Mesodermal cell (in vitro differentiated cells): ENCODE measurements around the gene PLOD3.

Experiments used
- H3K27ac ChIP-seq: 2 replicates; pipeline ENCODE4 v1.7.0; 2013; ENCODE audit warnings: mild to moderate bottlenecking, low read depth, low read length, moderate library complexity; ENCODE audit not compliant: severe bottlenecking
- H3K36me3 ChIP-seq: 2 replicates; pipeline ENCODE4 v1.7.1; 2013; ENCODE audit warnings: mild to moderate bottlenecking, low read length, moderate library complexity; ENCODE audit not compliant: control insufficient read depth, insufficient read depth
- H3K4me1 ChIP-seq: one replicate; pipeline ENCODE4 v1.7.1; 2013; ENCODE audit warnings: mild to moderate bottlenecking, low read length; ENCODE audit not compliant: insufficient read depth, control insufficient read depth, poor library complexity, severe bottlenecking
- H3K4me3 ChIP-seq: 2 replicates; pipeline ENCODE4 v1.7.0; 2013; ENCODE audit warnings: low read length, control low read depth, mild to moderate bottlenecking; ENCODE audit not compliant: insufficient read depth, poor library complexity, severe bottlenecking; ENCODE audit errors: extremely low read depth
- H3K9me3 ChIP-seq: 2 replicates; pipeline ENCODE4 v1.7.1; 2013; ENCODE audit warnings: mild to moderate bottlenecking, low read length, moderate library complexity; ENCODE audit not compliant: control insufficient read depth
- WGBS, 2 experiments: methylation state at CpG; one replicate each; pipeline ENCODE4 v1.1.5; 2013; ENCODE audit warnings: missing lambda C conversion rate in 2 of 2; ENCODE audit not compliant: insufficient coverage in 2 of 2; 5-methylcytosine and 5-hydroxymethylcytosine counted together

Gene PLOD3

GRCh38 chr7:101237206-101238067, 20.1 kb upstream of the PLOD3 start, which contains the start of gene CLDN15:
Gene CLDN15, minus strand, starts transcription at chr7:101237802. Its CDS starts 221 bp downstream, at chr7:101237581.
- WGBS, 2 experiments, result 90 to 94% methylated on average over 19 of the region's 31 CpGs
- Histone ChIP-seq H3K36me3 (peaks cover 35% of the 10 kb centered on the region), H3K27ac (peak within 1 kb of the TSS; percentile 30), H3K4me3 (no peak within 1 kb of the TSS), H3K4me1 (peaks cover 25% of the 10 kb centered on the region), H3K9me3 (no peaks in the 10 kb centered on the region)

DNA sequence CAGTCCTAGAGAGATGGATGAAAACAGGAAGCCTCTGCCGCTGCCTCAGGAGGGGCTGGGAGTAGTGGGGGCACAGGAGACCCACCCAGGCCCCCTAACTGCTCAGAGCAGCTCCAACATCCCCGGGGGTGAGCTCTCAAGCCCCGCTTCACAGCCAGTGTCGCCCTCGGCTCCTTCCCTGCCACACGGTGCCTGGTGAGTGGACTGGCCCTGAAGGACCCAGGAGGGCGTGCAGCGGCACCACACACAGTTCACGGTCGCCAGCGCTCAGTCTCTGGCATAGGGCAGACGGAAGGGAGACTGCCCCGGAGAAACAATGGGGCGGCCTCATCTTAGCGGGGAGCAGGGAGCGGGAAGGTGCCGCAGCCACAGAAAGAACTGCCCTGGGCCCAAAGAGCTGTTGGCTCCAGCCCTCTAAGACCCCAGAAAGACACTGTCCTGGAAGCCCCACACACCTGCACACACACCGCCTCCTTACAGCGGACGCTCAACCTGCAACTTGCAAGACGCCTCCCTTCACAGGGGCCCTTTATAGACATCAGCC, 19.0 kb upstream of the PLOD3 start:
- 93 to 96% methylated on average over 10 to 19 of the region's 21 CpGs for WGBS, 2 experiments
- Histone ChIP-seq H3K36me3 (peaks cover 30% of the 10 kb centered on the region), H3K27ac (no peak overlapping the region), H3K9me3 (no peaks in the 10 kb centered on the region), H3K4me3 (no peak overlapping the region), H3K4me1 (peaks cover 34% of the 10 kb centered on the region)

DNA sequence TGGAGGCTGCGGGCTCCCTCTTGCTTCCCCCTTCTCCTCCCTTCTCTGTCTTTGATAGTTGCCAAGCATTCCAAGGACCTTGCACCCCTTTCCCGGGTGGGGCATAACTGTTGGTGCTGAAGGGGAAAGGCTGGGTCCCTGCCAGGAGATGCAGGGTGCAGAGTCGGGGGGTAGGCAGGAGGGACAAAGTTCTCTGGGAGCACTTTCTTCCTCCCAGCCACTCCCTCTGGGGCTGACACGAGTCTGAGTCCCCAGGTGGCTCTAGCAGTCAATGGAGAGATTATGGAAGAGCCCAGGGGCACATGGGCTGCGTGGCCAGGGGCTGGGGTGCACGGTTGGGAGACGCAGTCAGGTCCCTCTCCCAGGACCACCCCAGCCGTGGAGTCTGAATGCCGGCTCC, 18.1 kb upstream of the PLOD3 start:
- H3K4me1 ChIP-seq, result peaks cover 34% of the 10 kb centered on the region
- WGBS, 2 experiments, result 95 to 98% methylated on average over 4 to 7 of the region's 9 CpGs
- peaks cover 27% of the 10 kb centered on the region for H3K36me3 ChIP-seq
- H3K9me3 ChIP-seq, result no peaks in the 10 kb centered on the region
- no peak overlapping the region for H3K4me3 ChIP-seq
- H3K27ac ChIP-seq, result no peak overlapping the region

DNA sequence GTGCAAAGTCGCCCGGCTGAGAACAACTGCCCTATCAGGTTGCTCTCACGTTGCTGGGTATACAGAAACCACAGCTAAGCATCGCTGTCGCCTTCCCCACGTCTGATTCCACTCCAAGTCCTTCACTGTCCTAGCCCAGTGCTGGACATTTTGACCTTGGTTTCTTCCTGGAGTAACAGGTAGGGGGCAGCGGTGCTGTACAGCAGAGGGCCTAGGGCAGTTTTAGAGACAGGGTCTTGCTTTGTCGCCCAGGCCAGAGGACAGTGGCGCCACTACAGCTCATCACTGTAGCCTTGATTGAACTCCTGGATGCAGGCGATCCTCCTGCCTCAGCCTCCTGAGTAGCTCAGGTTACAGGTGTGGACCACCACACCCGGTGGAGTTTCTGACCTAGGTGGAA, 17.7 kb upstream of the PLOD3 start:
- H3K36me3 ChIP-seq, result peaks cover 22% of the 10 kb centered on the region
- H3K27ac ChIP-seq, result no peak overlapping the region
- no peak overlapping the region for H3K4me3 ChIP-seq
- H3K9me3 ChIP-seq, result no peaks in the 10 kb centered on the region
- WGBS, 2 experiments, result 77 to 84% methylated on average over 11 of the region's 11 CpGs
- peaks cover 33% of the 10 kb centered on the region for H3K4me1 ChIP-seq

- WGBS, 2 experiments, result 90 to 91% methylated on average over 2 to 5 of the region's 5 CpGs
- Histone ChIP-seq H3K27ac (no peak overlapping the region), H3K36me3 (peaks cover 18% of the 10 kb centered on the region), H3K9me3 (no peaks in the 10 kb centered on the region), H3K4me1 (peaks cover 29% of the 10 kb centered on the region), H3K4me3 (no peak overlapping the region)
Measured at GRCh38 chr7:101234636-101235035, 17.3 kb upstream of the PLOD3 start.

DNA sequence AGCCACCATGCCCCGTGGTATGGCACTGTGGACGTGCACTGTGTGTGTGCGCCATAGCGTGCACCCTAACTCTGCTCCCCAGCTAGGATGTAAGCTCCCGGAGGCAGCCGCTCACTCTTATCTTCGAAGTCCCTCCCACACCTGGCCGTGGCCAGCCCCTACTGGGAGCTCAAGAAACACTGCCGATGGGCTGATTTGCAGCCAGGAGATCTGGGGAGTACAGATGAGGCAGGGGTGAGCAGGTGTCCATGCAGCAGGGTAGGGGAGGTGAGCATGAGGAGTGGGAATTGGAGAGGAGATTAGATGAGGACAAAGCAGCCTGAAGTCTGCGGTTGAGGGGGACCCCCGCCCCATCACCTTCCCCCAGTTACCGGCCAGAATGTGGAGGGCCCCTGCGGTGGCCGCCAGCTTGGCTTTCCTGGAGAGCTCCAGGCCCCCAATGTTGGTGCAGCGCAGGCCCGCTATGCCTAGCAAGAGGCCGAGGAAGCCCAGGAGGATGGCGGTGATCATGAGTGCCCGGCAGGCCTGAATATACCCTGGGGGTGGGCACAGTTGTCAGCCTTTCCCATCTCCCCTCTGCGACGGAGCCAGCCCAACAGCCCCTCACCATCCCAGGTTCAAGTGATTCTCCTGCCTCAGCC, 16.6 kb upstream of the PLOD3 start:
- Histone ChIP-seq H3K27ac (no peak overlapping the region), H3K4me1 (peaks cover 23% of the 10 kb centered on the region), H3K9me3 (no peaks in the 10 kb centered on the region), H3K4me3 (no peak overlapping the region), H3K36me3 (peaks cover 12% of the 10 kb centered on the region)
- 90 to 92% methylated on average over 13 to 21 of the region's 21 CpGs for WGBS, 2 experiments

GRCh38 chr7:101232141-101232850, 14.9 kb upstream of the PLOD3 start:
- 7 to 10% methylated on average over 32 to 35 of the region's 52 CpGs for WGBS, 2 experiments
- Histone ChIP-seq H3K4me3 (peak overlapping the region; percentile 29), H3K27ac (no peak overlapping the region)

DNA sequence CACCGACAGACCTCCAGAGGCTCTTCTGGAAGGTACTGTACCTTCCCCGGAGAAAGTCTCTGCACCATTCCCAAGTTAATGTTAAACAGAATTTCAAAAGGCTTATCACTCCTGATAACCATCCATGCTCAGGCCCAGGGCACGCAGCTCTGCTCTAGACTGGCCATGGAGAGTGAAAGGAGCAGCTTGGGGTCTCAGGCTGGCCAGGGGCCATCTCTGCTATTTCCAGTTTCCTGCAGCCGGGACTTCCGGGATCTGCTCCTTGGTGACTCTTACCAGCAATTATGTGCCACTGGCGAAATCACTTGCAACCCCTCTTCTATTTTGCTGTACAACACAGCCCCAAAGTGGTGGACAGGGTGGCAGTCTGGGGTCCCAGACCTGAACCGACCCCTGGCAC, 14.3 kb upstream of the PLOD3 start:
- Histone ChIP-seq H3K9me3 (no peaks in the 10 kb centered on the region), H3K4me3 (no peak overlapping the region), H3K4me1 (peaks cover 9% of the 10 kb centered on the region), H3K36me3 (peaks cover 11% of the 10 kb centered on the region), H3K27ac (no peak overlapping the region)
- 85 to 93% methylated on average over 4 to 5 of the region's 7 CpGs for WGBS, 2 experiments

More at GRCh38 chr7:101232141-101232850, 14.9 kb upstream of the PLOD3 start:
- Histone ChIP-seq H3K4me1 (peaks cover 9% of the 10 kb centered on the region), H3K36me3 (peaks cover 12% of the 10 kb centered on the region), H3K9me3 (no peaks in the 10 kb centered on the region)

- 97 to 98% methylated on average over 8 to 9 of the region's 9 CpGs for WGBS, 2 experiments
- Histone ChIP-seq H3K36me3 (peaks cover 46% of the 10 kb centered on the region), H3K9me3 (no peaks in the 10 kb centered on the region), H3K4me3 (no peak overlapping the region), H3K27ac (no peak overlapping the region), H3K4me1 (peaks cover 7% of the 10 kb centered on the region)
Measured at GRCh38 chr7:101226721-101227120, 9.3 kb upstream of the PLOD3 start.

DNA sequence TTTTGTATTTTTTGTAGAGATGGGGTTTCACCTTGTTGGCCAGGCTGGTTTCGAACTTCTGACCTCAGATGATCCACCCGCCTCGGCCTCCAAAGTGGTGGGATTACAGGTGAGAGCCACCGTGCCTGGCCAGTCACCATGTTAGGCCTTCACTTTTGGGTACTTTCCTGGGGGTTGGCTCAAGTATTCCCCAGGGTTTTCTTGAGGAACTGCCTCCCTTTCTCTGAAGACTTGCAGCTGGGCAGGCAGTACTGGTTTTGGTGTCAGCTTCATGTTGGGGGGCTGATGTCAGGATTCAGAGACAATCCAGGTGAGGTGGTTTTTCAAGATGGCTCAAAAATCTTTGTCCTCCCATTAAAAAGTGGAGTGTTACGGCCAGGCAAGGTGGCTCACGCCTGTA, 8.3 kb upstream of the PLOD3 start:
- WGBS, 2 experiments, result 85 to 91% methylated on average over 4 of the region's 6 CpGs
- Histone ChIP-seq H3K36me3 (peaks cover 55% of the 10 kb centered on the region), H3K27ac (no peak overlapping the region), H3K4me1 (peaks cover 5% of the 10 kb centered on the region), H3K9me3 (no peaks in the 10 kb centered on the region), H3K4me3 (no peak overlapping the region)
